HepG2 (cell line): ENCODE measurements around the gene FAT1. TPM values are rescaled to one million over a fixed set of nuclear protein-coding genes. Genes with fewer than 3 reads are reported as not detected.
A peak's percentile ranks its signal among the peaks of the same experiment; 100 is the strongest.

Experiments used
- DPF2 ChIP-seq: sonication (generic); formaldehyde crosslinking; IDR thresholded peaks from 2 replicates; pipeline ENCODE4 v1.4.0; 2020; ENCODE audit warnings: mild to moderate bottlenecking, low read depth, missing genetic modification reagents, borderline replicate concordance
- EP300 ChIP-seq, 3 experiments: sonication (generic) in 1 of 3; formaldehyde crosslinking in 1 of 3; IDR thresholded peaks; 2 replicates each; pipeline versions ENCODE4 v1.5.1 to v1.6.1; 2011 to 2020; ENCODE audit warnings: low read depth in 2 of 3, low read length in 2 of 3, borderline replicate concordance in 1 of 3, improper control_type of control experiment in 1 of 3, mild to moderate bottlenecking in 1 of 3, missing genetic modification reagents in 1 of 3, moderate library complexity in 1 of 3
- HMG20A ChIP-seq: IDR thresholded peaks from 2 replicates; pipeline ENCODE4 v1.6.1; 2016; ENCODE audit warnings: borderline replicate concordance
- HNRNPK ChIP-seq: fragments of 200-400 bp; formaldehyde crosslinking; IDR thresholded peaks from 2 replicates; pipeline ENCODE4 v1.6.1; 2018; ENCODE audit warnings: low read length, low read depth, moderate library complexity, mild to moderate bottlenecking; ENCODE audit not compliant: poor library complexity, severe bottlenecking
- JUNB ChIP-seq: sonication (generic); formaldehyde crosslinking; IDR thresholded peaks from 2 replicates; pipeline ENCODE4 v1.8.0; 2022; ENCODE audit warnings: missing genetic modification reagents, mild to moderate bottlenecking, borderline replicate concordance
- KDM6A ChIP-seq: IDR thresholded peaks from 2 replicates; pipeline ENCODE4 v1.6.1; 2016; ENCODE audit warnings: low read depth
- KLF15 ChIP-seq: sonication (generic); formaldehyde crosslinking; IDR thresholded peaks from 2 replicates; pipeline ENCODE4 v1.8.1; 2023; ENCODE audit warnings: borderline replicate concordance, mild to moderate bottlenecking, inconsistent platforms, missing genetic modification reagents, mixed read lengths
- MIER3 ChIP-seq: IDR thresholded peaks from 2 replicates; pipeline ENCODE4 v1.6.1; 2016; ENCODE audit warnings: missing compliant biosample characterization, borderline replicate concordance
- NCOA2 ChIP-seq: sonication (generic); formaldehyde crosslinking; IDR thresholded peaks from 2 replicates; pipeline ENCODE4 v1.8.0; 2022; ENCODE audit warnings: inconsistent platforms
- NR2F6 ChIP-seq, 2 experiments: IDR thresholded peaks; 2 replicates each; pipeline ENCODE4 v1.6.1; 2016; ENCODE audit warnings: antibody characterized with exemption in 1 of 2, mild to moderate bottlenecking in 1 of 2
- PAWR ChIP-seq: sonication (generic); formaldehyde crosslinking; IDR thresholded peaks from 2 replicates; pipeline ENCODE4 v1.4.0; 2020; ENCODE audit warnings: missing genetic modification reagents, mild to moderate bottlenecking, borderline replicate concordance
- POGZ ChIP-seq: sonication (generic); formaldehyde crosslinking; IDR thresholded peaks from 2 replicates; pipeline ENCODE4 v1.4.0; 2020; ENCODE audit warnings: mild to moderate bottlenecking, missing genetic modification reagents
- RARA ChIP-seq: IDR thresholded peaks from 2 replicates; pipeline ENCODE4 v1.6.1; 2016; ENCODE audit warnings: missing genetic modification reagents, missing compliant biosample characterization
- SAP130 ChIP-seq: IDR thresholded peaks from 2 replicates; pipeline ENCODE4 v1.6.1; 2016; ENCODE audit warnings: low read depth
- TEAD2 ChIP-seq: sonication (generic); formaldehyde crosslinking; IDR thresholded peaks from 2 replicates; pipeline ENCODE4 v1.9.0; 2021; ENCODE audit warnings: missing genetic modification reagents
- ZEB1 ChIP-seq: IDR thresholded peaks from 2 replicates; pipeline ENCODE4 v1.6.1; 2012; ENCODE audit warnings: mild to moderate bottlenecking, low read depth, inconsistent platforms; ENCODE audit not compliant: insufficient replicate concordance
- ZNF10 ChIP-seq: sonication (generic); formaldehyde crosslinking; IDR thresholded peaks from 2 replicates; pipeline ENCODE4 v1.4.0; 2020; ENCODE audit warnings: mild to moderate bottlenecking, low read depth, missing genetic modification reagents, borderline replicate concordance
- ZNF224 ChIP-seq: sonication (generic); formaldehyde crosslinking; IDR thresholded peaks from 2 replicates; pipeline ENCODE4 v1.5.0; 2020; ENCODE audit warnings: mild to moderate bottlenecking, missing genetic modification reagents
- ZNF331 ChIP-seq: sonication (generic); formaldehyde crosslinking; IDR thresholded peaks from 2 replicates; pipeline ENCODE4 v1.4.0; 2020; ENCODE audit warnings: missing genetic modification reagents
- ZNF691 ChIP-seq: sonication (generic); formaldehyde crosslinking; IDR thresholded peaks from 2 replicates; pipeline ENCODE4 v1.4.0; 2020; ENCODE audit warnings: missing genetic modification reagents, low read depth, mild to moderate bottlenecking, borderline replicate concordance
- ZNF883 ChIP-seq: sonication (generic); formaldehyde crosslinking; IDR thresholded peaks from 2 replicates; pipeline ENCODE4 v1.5.1; 2020; ENCODE audit warnings: mild to moderate bottlenecking, missing genetic modification reagents; ENCODE audit errors: not compliant biosample characterization
- polyA plus RNA-seq, 8 experiments: library from polyadenylated mRNA; depleted of rRNA in 3 of 8; stranded (reverse) in 7 of 8; unstranded in 1 of 8; fragments of >200 nt; fragmentation: Illumina TruSeq in 4 of 8; extraction: Trizol in 4 of 8; gene quantifications; 2 replicates each; pipeline versions ENCODE4 v1.2.1 to v1.2.3, GENCODE V29; 2011 to 2016; ENCODE audit warnings: low read depth in 4 of 8, missing spikeins in 1 of 8, mixed read lengths in 1 of 8; ENCODE audit not compliant: insufficient read depth in 1 of 8
- total RNA-seq, 5 experiments: library from RNA; depleted of rRNA; stranded (reverse); fragments of >200 nt; fragmentation: Illumina TruSeq; extraction: Trizol; gene quantifications; 2 replicates each; pipeline ENCODE4 v1.2.3, GENCODE V29; 2016; ENCODE audit warnings: low read depth in 1 of 5
- TF ChIP-seq, protein P1 (sequence below): sonication (generic); formaldehyde crosslinking; IDR thresholded peaks from 2 replicates; pipeline ENCODE4 v1.4.0; 2020; ENCODE audit warnings: missing genetic modification reagents
- TF ChIP-seq, protein P2 (sequence below): sonication (generic); IDR thresholded peaks from 2 replicates; pipeline ENCODE4 v1.6.1; 2016; ENCODE audit warnings: low read depth, borderline replicate concordance
- TF ChIP-seq, protein P3 (sequence below): IDR thresholded peaks from 2 replicates; pipeline ENCODE4 v1.6.1; 2016; ENCODE audit warnings: low read depth

Gene FAT1
- total and polyA plus RNA-seq, 2 of the 13 experiments (the other 11 are each of a cell fraction or from before 2014, with no cell fraction given), result 185 to 216 TPM

- TF ChIP-seq ZNF224 (CRISPR knock-in tag) (no peak), POGZ (CRISPR knock-in tag) (peak; percentile 83), SAP130 (CRISPR knock-in tag) (peak; percentile 79), MIER3 (CRISPR knock-in tag) (no peak; the same call in 1 of the 2 replicates), HMG20A (CRISPR knock-in tag) (peak; percentile 50; the same call in 1 of the 2 replicates), NR2F6 (IDR thresholded peaks at IDR 0.05) (no peak), NR2F6 (CRISPR knock-in tag; IDR thresholded peaks at IDR 0.05) (peak; percentile 27; the same call in 1 of the 2 replicates), PAWR (CRISPR knock-in tag) (no peak), NCOA2 (CRISPR knock-in tag) (peak; percentile 62), RARA (CRISPR knock-in tag) (peak; percentile 89), KLF15 (CRISPR knock-in tag) (no peak), ZEB1 (no peak), EP300 (IDR thresholded peaks at IDR 0.05; ENCODE audit: low read depth in 2 of 2, low read length in 2 of 2) (peak in 1 of 2 experiments; percentile 46; a peak in 1 of 4 replicates), EP300 (CRISPR knock-in tag; IDR thresholded peaks at IDR 0.05; ENCODE audit: borderline replicate concordance) (peak; percentile 43; the same call in 1 of the 2 replicates), ZNF883 (CRISPR knock-in tag) (no peak), ZNF331 (CRISPR knock-in tag) (peak; percentile 33; the same call in 1 of the 2 replicates), ZNF10 (CRISPR knock-in tag) (no peak), ZNF691 (CRISPR knock-in tag) (no peak), JUNB (CRISPR knock-in tag) (peak; percentile 70; the same call in 1 of the 2 replicates), DPF2 (CRISPR knock-in tag) (peak; percentile 55; the same call in 1 of the 2 replicates), TEAD2 (CRISPR knock-in tag) (no peak), HNRNPK (no peak), KDM6A (CRISPR knock-in tag) (no peak)
- TF ChIP-seq, protein P1, sequence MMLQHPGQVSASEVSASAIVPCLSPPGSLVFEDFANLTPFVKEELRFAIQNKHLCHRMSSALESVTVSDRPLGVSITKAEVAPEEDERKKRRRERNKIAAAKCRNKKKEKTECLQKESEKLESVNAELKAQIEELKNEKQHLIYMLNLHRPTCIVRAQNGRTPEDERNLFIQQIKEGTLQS, result peak; percentile 79
- TF ChIP-seq, protein P2, sequence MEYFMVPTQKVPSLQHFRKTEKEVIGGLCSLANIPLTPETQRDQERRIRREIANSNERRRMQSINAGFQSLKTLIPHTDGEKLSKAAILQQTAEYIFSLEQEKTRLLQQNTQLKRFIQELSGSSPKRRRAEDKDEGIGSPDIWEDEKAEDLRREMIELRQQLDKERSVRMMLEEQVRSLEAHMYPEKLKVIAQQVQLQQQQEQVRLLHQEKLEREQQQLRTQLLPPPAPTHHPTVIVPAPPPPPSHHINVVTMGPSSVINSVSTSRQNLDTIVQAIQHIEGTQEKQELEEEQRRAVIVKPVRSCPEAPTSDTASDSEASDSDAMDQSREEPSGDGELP, result peak; percentile 12; the same call in 1 of the 2 replicates
- TF ChIP-seq, protein P3, sequence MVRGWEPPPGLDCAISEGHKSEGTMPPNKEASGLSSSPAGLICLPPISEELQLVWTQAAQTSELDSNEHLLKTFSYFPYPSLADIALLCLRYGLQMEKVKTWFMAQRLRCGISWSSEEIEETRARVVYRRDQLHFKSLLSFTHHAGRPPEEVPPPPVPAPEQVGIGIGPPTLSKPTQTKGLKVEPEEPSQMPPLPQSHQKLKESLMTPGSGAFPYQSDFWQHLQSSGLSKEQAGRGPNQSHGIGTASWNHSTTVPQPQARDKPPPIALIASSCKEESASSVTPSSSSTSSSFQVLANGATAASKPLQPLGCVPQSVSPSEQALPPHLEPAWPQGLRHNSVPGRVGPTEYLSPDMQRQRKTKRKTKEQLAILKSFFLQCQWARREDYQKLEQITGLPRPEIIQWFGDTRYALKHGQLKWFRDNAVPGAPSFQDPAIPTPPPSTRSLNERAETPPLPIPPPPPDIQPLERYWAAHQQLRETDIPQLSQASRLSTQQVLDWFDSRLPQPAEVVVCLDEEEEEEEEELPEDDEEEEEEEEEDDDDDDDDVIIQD, result peak; percentile 52; the same call in 1 of the 2 replicates
Observed at GRCh38 chr4:186698028-186698427, 25.6 kb downstream of the FAT1 start (continued).
